Bronchial smooth muscle cell (primary cell): Measurements from ENCODE around the gene NAPB. TPM values are rescaled to one million over a fixed set of nuclear protein-coding genes. Genes with fewer than 3 reads are reported as not detected.

Experiments
- total RNA-seq: library from RNA; depleted of rRNA; stranded (reverse); fragments of >200 nt; gene quantifications from 2 replicates; pipeline ENCODE4 v1.2.1, GENCODE V29; 2014

Gene NAPB
- 7.6 and 8.8 TPM in 2 replicates for total RNA-seq

GRCh38 chr20:23420943-23421931 lies at the start of gene NAPB:
Gene NAPB, minus strand, starts transcription at chr20:23421488. Its CDS starts 86 bp downstream, at chr20:23421402.

GRCh38 chr20:23452776-23453175 lies 31.5 kb upstream of the NAPB start, which contains the start of gene CST11:
Gene CST11, minus strand, starts transcription at chr20:23452876. Its CDS starts 65 bp downstream, at chr20:23452811.

GRCh38 chr20:23361476-23362391 lies 59.6 kb downstream of the NAPB start, which contains the start of gene GZF1:
Gene GZF1, plus strand, starts transcription at chr20:23362182. Its CDS starts 2,202 bp downstream, at chr20:23364384.

GRCh38 chr20:23350196-23350903 lies 70.9 kb downstream of the NAPB start, which contains the start of gene NXT1:
Gene NXT1, plus strand, starts transcription at chr20:23350791. Its CDS starts 3,251 bp downstream, at chr20:23354042.

Other genes with a start within 250 kb of the NAPB start
- gene NXT1, start 70.7 kb downstream of the NAPB start, total RNA-seq: 10.4 and 14.3 TPM in 2 replicates
- 19.9 and 46.9 TPM in 2 replicates for gene GZF1, start 59.3 kb downstream of the NAPB start, total RNA-seq
- not detected in 2 replicates for gene CSTL1, start 18.2 kb upstream of the NAPB start, total RNA-seq
- not detected in 2 replicates for gene CST11, start 31.4 kb upstream of the NAPB start, total RNA-seq
- gene CST8, start 69.6 kb upstream of the NAPB start, total RNA-seq: not detected in 2 replicates
- not detected in 2 replicates for gene CST9L, start 147.0 kb upstream of the NAPB start, total RNA-seq
- gene CST9, start 184.4 kb upstream of the NAPB start, total RNA-seq: not detected in 2 replicates
- gene CST3, start 216.5 kb upstream of the NAPB start, total RNA-seq: 164 and 269 TPM in 2 replicates